Measurements from ENCODE around the gene DHX58.

- TF ChIP-seq CTCF (IDR thresholded peaks at IDR 0.05 in 2 of 3, conservative IDR thresholded peaks at IDR 0.05 in 1 of 3; ENCODE audit: control insufficient read depth in 2 of 3, extremely low read depth in 1 of 3, insufficient read depth in 1 of 3, low read depth in 3 of 3, low read length in 3 of 3) = no peak
- no peak for TF ChIP-seq YY1 (IDR thresholded peaks at IDR 0.05; ENCODE audit: low read depth, low read length)
- TF ChIP-seq POLR2AphosphoS5 (IDR thresholded peaks at IDR 0.05; ENCODE audit: low read length) = no peak
- no peak for TF ChIP-seq CREM (IDR thresholded peaks at IDR 0.05; ENCODE audit: low read depth)
- TF ChIP-seq JUND (IDR thresholded peaks at IDR 0.05; ENCODE audit: low read depth, low read length) = no peak
- no peak for TF ChIP-seq BHLHE40 (IDR thresholded peaks at IDR 0.05; ENCODE audit: borderline replicate concordance in 1 of 2, low read depth in 2 of 2, low read length in 1 of 2)
- no peak for TF ChIP-seq CHD2 (IDR thresholded peaks at IDR 0.05; ENCODE audit: borderline replicate concordance, low read depth, low read length)
- TF ChIP-seq CREB1 (IDR thresholded peaks at IDR 0.05; ENCODE audit: low read depth) = no peak
- TF ChIP-seq POLR2AphosphoS2 (IDR thresholded peaks at IDR 0.05; ENCODE audit: low read depth, low read length) = no peak
Measured at GRCh38 chr17:42131981-42132432, 19.5 kb upstream of the DHX58 start.
